HUDEP-2 (cell line): ENCODE measurements around the gene REG1B.
"Not testable (repeated sequence)": the region's sequence is repeated elsewhere in the genome, so short reads cannot be mapped to it uniquely, and the experiment has no call there.

Source experiments
- DNase-seq, 76 experiments: peaks; one replicate each; lab custom pipeline; 2025; ENCODE audit not compliant: unreplicated experiment in 76 of 76; lab: John Stamatoyannopoulos, UW

The REG1B gene

DNA sequence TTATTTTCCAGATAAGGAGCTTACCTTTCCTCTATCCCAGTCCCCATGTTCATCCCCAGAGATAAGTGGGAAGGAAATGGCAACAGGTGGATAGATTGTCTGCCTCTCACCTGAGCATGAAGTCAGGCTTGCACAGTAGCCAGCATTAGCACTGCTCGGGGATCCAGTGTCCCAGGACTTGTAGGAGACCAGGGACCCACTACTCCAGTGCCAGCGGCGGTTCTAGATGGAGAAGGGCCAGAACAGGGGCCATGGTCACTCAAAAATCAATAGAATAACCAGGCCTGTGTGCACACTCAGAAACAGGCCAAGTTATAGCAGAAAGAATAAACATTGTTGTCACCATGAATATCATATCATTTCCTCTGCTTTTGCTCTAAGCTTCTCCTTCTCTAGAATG is 2.4 kb downstream of the REG1B start:
- DNase-seq: no peak

DNA sequence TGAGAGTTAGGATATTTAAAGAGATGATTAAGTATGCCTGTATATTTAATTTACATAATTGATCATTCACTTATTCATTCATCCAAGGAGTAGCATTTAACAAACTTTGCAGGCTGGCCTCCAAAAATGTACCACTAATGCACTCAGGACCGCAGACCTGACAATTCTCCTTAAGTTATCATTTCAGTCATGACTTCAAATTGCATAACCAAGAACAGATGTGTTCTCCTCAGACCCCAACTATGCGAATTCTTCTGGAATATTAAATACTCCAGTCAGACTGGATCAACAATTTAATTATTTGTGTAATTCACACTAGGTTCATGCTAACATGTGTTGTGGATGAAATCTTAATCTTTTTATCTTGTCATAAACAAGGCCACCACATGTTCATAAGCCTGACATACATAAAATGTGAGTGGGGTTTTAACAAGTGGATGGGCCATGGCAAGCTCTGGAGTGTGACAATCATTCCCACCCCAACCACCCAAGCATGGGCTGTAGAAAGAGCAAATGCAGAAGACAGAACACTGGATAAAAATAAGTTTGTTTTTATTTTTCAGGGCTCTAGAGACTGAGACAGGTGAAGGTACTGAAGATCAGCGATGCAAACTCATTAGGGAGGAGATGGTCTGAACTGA is 3.2 kb downstream of the REG1B start:
- DNase-seq: no peak

DNA sequence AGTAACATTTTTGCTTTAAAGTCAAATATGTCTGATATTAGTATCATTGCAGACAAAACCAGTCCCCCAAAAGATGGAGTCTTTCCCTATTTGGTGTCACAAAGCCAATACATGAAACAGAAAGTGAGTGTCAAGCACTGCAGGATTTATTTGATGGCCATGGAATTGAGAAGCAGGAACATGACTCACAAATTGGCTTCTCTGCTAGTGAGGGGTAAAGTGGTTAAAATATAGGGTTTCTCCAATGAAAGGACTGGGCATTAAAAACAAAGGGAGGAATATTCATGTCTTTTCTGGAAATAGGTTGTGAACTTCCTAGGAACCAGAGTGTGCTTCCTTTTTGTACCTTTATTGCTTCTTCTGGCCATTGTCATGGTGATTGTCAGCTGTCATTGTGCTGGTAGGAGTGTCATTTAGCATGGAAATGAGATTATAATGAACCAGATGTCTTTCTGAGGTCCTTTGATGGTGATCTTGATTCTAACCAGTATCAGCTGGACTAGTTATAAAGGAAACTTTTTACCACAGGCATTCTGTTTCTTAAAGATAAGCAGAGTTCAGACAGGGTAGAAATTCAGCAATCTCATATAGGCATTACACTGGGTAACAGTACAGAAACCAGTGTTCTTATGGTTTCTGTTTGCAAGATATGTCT is 4.1 kb downstream of the REG1B start:
- DNase-seq: no peak

DNA sequence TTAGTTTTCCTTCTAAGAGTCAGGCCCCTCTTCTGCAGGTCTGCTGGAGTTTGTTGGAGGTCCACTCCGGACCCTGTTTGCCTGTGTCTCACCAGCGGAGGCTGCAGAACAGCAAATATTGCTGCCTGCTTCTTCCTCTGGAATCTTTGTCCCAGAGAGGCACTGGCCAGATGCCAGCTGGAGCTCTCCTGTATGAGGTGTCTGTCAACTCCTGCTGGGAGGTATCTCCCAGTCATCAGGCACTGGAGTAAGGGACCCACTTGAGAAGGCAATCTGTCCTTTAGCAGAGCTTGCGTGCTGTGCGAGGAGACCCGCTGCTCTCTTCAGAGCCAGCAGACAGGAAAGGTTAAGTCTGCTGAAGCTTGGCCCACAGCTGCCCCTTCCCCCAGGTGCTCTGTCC is 4.8 kb downstream of the REG1B start:
- no peak for DNase-seq

DNA sequence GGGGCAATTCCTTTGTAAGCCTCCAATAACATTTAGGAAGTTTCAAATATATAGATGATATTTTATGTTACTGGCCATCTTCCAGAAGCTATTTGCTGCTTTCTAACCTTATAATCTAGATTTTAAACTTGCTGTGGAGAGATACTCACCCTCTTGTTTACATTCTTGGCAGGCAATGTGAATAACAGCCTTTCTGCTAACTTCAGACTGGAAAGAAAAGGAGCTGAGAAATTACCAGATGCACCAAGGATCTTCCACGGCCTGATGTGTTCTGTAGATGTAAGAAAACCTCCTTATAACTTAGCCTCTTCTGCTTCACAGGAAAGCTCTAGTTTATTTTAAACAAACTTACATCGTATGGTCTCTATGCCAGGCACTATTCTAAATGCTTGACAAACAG is 16.7 kb downstream of the REG1B start:
- no peak for DNase-seq

DNA sequence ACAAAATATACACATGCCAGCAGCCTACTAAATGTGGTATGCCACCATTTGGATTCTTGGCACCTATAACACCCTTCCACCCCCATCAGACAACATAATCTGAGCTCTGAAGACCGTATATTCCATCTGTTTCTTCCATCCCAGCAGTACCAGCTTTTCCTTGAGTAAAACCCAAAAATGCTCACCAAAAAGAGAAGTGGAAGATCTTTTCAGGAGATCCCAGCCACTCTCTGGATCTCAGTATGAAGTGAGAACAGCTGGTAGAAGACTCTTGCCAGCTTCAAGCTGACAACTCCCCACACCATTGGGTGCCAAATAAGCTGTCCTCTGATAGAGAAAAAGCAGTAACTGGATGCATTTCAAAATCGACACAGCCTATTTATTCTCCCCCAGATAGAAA is 22.6 kb downstream of the REG1B start:
- no peak for DNase-seq

DNA sequence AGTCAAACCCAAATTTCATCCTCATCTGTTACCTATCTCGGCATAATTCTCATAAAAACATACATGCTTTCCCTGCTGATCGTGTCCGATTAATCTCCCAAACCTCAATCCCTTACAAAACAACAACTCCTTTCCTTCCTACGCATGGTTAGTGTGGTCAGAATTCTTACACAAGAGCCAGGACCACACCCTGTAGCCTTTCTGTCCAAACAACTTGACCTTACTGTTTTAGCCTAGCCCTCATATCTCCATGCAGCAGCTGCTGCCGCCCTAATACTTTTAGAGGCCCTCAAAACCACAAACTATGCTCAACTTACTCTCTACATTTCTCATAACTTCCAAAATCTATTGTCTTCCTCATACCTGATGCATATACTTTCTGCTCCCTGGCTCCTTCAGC is 33.0 kb downstream of the REG1B start:
- peak in 6 of 76 experiments; percentile 6 to 37 (median 10) for DNase-seq

DNA sequence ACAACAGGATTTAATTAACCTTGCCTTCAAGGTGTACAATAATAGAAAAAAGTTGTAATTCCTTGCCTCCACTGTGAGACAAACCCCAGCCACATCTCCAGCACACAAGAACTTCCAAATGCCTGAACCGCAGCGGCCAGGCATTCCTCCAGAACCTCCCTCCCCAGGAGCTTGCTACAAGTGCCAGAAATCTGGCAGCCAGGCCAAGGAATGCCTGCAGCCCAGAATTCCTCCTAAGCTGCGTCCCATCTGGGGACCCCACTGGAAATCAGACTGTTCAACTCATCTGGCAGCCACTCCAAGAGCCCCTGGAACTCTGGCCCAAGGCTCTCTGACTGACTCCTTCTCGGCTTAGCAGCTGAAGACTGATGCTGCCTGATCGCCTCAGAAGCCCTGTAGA is 34.3 kb downstream of the REG1B start:
- not testable (repeated sequence) for DNase-seq

DNA sequence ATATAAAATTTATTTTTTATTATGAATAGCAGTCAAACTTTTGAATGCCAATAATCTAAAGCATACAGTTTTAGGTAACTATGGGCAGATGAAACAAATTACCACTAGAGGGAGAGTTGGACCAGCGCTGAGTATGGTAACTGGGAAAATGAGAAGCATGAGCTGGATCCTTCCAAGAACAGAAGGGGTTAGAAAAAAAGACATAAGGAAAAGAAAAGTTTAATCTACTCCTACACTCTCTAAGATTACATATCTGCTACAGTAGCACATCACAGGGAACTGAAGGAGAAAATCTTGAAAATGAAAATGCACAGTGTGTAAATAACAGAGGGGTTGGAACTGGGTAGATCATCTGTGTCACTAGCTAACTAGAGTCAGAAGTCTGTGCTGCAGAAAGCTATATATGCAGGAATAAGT is 46.8 kb downstream of the REG1B start:
- DNase-seq: peak in 4 of 76 experiments; percentile 0 to 9 (median 2)

DNA sequence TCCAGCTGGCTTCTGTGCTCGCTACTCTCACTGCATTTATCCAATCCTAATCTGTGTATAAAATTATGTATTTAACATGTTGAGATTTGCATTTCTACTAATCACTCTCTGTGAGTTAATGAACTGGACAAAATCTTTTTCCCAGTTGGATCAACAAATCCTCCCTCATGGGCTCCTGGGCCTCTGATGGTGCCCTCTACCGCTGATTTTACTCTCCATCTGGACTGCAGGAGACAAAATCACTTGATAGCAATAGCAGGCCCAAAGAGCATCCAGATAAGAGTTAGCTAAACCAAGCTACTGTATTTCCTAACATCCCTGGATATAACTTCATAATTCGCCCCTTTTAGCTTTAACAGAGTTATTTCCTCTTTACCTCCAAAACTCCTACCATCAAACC is 47.8 kb downstream of the REG1B start:
- no peak for DNase-seq
